Stimulated activated CD4-positive, alpha-beta T cell treated with anti-CD3 and anti-CD28 coated beads, Interleukin-15, amount 100 ng/mL, for 1 hour (primary cell): ENCODE results near the gene PILRA.
"Not testable (repeated sequence)": the region's sequence is repeated elsewhere in the genome, so short reads cannot be mapped to it uniquely, and the experiment has no call there.

Source experiments
- DNase-seq, 2 donors: peaks; one replicate each; pipeline ENCODE4 v3.0.0-alpha.2; 2020; ENCODE audit warnings: low read depth in 1 of 2, low spot score in 1 of 2

The PILRA gene

DNA sequence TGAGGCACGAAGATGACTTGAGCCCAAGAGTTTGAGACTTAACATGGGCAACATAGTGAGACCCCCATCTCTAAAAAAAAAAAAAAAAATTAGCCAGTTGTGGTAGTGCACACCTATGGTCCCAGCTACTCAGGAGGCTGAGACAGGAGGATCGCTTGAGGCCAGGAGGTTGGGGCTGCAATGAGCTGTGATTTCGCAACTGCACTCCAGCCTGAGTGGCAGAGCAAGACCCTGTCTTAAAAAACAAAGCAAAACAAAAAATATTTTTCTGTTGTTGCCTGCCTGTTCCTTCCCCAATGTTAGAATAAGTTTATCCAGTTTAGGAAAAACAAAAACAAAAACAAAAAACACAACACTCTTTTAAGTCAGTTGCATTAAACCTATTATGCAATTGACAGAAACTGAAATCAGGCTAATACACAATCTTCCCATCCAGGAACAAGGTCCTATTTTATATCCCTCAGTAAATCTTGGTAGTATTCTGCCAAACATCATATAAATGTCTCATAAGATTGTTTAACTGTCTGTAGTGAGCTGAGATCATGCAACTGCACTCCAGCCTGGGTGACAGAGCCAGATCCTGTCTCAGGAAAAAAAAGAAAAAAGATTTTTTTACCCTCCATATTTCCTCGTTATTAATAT, 4.9 kb downstream of the PILRA start:
- DNase-seq = no peak

DNA sequence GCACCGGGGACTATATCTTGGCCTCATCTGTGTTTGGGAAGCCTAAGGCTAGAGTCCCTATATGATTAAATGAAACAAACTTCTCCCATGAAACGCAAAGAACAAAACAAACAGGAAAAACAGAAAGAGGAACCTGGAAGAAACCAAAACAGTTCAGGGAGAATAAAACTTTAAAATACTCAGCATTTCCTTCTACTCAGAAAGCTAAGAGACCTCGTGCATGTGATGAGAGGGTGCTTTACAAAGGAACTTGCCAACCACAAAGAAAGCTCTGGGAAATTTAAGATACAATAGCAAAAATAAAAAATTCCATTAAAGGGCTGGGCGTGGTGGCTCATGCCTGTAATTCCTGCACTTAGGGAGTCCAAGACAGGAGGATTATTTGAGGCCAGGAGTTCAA, 6.9 kb downstream of the PILRA start:
- no peak for DNase-seq

GRCh38 chr7:100381531-100382233, 8.4 kb downstream of the PILRA start:
- not testable (repeated sequence) for DNase-seq

DNA sequence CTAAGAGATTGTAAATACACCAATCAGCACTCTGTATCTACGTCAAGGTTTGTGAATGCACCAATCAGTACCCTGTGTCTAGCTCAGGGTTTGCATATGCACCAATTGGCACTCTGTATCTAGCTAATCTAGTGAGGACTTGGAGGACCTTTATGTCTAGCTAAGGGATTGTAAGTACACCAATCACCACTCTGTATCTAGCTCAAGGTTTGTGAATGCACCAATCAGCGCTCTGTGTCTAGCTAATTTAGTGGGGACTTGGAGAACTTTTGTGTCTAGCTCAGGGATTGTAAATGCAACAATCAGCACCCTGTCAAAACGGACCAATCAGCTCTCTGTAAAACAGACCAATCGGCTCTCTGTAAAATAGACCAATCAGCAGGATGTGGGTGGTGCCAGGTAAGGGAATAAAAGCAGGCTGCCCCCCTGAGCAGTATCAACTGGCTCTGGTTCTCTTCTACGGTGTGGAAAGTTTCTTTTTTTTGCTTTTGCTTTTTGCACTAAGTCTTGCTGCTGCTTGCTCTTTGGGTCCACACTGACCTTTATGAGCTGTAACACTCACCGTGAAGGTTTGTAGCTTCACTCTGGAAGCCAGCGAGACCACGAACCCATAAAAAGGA, 9.1 kb downstream of the PILRA start:
- not testable (repeated sequence) for DNase-seq

DNA sequence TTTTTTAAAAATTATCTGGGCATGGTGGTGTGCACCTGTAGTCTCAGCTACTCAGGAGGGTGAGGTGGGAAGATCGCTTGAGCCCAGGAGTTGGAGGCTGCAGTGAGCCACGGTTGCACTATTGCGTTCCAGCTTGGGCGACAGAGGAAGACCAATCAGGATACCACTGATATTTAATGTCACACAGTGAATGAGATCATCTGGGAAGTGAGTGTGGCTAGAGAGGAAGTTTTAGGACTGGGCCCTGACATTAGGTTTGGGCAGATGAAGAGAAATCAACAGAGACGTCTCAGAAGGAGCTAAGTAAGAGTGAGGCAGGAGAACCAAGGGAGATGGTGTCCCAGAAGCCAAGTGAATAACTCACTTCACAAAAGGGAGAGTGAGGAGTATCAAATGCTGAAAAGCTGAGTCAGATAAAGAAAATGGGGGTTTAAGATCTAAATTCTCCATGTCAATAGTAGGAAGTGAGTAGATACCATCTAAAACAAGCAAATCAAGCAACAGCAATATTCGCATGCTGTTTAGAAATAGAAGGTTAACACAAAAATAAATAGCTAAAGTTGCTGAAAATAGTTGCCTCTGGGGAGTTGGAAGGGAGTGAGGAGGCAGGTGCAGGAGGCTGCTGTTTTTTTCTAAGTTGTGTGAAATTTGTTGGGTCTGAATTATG, 11.5 kb downstream of the PILRA start:
- DNase-seq = no peak

DNA sequence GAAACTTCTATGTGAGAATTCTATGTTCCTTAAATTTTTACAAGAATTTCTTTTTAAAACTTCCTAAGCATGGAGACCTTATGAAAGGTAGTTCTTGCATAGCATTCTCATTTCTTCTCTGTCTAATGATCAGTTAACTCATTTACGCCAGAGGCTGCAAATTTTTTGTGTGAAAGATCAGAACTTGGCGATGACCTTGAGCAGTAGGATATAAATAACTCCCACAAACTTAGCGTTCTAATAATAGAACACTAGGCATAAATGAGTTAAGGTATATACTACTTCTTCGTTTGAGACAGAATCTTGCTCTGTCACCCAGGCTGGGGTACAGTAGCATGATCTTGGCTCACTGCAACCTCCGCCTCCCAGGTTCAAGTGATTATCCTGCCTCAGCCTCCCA, 13.7 kb downstream of the PILRA start:
- DNase-seq = no peak

- no peak for DNase-seq
Measured at GRCh38 chr7:100387695-100388094, 14.4 kb downstream of the PILRA start.

GRCh38 chr7:100389437-100390088, 16.3 kb downstream of the PILRA start:
- DNase-seq = no peak

- no peak for DNase-seq
Measured at GRCh38 chr7:100390286-100391009, 17.2 kb downstream of the PILRA start.

DNA sequence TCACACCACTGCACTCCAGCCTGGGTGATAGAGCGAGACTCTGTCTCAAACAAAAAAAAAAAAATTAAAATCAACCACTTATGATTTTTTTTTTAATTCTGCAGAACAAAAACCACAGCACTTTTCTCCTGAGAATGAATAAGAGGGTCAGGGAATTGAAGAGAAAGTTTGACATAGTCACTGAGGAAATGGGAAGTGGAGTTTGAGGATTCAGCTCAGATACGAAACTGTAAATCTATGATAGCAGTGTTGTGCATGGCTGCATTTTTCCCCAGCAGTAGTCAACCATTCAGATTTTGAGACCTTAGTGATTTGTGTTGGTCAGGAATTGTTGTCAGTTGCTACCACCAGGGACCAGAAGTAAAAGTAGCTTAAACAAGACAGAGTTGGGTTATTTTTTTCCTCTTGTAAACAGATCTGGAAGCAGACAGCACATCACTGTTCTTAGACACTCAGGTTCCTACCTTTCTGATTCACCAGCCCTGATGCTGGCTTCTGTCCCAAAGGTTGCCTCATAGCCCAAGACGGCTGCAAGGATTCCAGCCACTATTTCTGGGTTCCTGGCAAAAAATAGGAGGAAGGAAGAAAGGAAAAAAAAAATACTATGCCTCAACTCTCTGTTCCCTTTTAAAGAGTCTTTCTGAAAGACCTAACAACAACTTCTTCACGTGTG, 20.1 kb downstream of the PILRA start:
- DNase-seq = no peak

DNA sequence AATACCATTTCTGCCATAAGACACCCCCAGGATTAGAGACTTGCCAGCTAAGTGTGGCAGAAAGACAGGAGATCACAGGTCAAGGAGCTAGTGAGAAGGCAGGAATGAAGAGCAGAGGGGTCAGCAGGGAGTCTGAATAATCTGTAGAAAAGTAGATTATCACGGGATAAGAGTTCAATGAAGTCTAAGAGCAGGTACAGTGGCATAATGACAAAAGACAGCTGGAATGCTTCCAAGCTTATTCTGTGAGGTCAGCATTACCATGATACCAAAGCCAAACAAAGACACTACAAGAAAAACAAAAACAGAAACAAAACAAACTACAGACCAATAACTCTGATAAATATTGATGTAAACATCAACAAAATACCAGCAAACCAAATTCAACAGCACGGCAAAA, 20.8 kb downstream of the PILRA start:
- DNase-seq = no peak

- no peak for DNase-seq
Measured at GRCh38 chr7:100396421-100396982, 23.2 kb downstream of the PILRA start.

DNA sequence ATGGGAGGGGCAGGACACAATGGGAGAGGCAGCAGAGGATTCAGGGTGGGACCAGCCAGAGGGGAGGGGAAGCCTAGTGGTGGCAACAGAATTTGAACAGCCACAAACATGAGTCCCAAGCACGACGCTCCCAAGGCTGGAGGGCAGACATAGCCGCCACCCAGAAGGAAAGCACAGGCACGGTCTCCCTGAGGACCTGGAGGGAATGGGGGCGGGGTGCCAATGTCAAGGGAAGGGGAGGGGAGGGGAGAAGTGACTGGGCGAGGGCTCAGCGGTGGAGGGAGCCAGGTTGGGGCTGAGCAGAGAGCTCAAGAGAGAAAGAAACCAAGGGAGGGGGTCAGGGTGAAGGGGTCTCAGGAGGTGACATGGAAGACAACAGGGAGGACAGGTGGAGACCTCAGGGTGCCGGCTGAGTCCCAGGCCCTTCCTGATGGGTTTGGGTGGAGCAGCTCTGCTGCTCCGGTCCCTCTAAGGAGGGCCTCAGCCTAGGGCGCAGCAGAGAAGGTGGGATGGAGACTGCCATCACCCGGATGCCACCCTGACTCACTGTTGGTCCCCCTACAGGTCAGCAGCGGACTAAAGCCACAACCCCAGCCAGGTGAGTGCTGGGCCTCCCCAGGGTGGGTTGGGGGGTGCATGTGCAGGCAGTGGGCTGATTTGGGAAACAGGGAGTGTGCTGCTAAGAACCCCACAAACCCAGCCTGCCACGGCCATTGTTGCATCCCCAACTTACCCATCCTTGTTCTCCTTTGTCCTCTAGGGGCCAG, 24.2 kb downstream of the PILRA start:
- no peak for DNase-seq

- no peak for DNase-seq
Measured at GRCh38 chr7:100398239-100398638, 25.0 kb downstream of the PILRA start.

DNA sequence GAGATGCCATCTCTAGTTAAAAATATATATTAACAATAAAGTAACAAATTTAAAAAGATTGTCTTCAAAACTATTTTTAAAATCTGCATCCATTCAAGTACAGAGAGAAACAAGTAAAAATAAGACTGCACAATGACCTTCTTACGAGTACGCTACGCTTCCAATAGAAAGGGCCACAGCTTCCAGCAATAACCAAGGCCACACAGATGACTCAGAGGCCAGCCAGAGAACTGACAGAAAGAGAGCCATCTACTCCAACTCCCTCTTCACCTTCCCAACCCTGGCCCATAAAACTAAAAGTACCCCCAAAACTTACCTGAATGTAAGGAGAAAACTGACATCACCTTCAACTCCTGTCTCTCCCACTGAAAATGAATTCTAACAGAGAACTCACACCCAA, 26.8 kb downstream of the PILRA start:
- DNase-seq = no peak

GRCh38 chr7:100400656-100401055, 27.4 kb downstream of the PILRA start:
- DNase-seq = no peak

DNA sequence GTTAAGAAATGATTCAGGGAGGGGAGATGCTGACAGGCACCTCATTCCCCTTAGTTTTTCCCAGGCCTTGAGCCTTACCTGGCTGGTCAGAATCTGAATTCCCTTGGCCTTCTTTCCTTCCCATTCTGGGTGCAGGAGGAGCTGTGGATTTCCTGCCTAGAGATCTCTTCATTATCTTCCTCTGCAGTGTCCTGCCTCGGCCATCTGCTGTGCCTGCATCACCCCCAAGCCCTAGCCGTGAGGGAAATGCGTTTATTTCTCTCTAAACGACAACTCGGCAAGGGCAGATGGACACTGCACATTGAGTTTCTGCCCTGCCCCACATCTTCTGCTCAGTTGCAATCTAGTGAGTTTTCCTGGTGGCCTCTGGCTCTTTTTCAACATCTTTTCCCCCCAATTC, 28.5 kb downstream of the PILRA start:
- no peak for DNase-seq

DNA sequence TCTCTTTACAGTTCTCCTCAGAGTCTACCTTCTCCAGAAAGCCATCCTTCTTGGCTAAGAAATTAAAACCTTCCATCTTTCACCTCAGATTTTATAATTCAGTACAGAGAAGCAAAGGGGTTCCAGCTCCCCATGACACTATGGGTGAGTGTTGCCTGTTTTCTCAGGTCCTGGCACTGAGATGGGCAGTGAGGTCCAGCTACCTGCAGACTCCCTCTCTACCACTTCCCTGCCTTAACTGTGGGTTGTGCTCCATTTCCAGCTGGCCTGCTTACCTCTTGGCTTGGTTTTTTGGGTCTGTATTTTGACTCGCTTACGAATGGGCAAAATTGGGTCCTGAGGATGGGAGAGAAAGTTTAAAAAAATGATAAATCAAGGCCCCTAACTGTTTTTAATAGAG, 29.0 kb downstream of the PILRA start:
- DNase-seq = no peak

GRCh38 chr7:100406767-100407166, 33.5 kb downstream of the PILRA start:
- DNase-seq = no peak
